ENCODE measurements around the gene CTCFL. TPM values are rescaled to one million over a fixed set of nuclear protein-coding genes. Genes with fewer than 3 reads are reported as not detected.

Gene CTCFL
- not detected in 2 replicates for total RNA-seq

- peaks cover 5% of the 10 kb centered on the region for H3K27me3 ChIP-seq (ENCODE audit: control insufficient read depth, insufficient read depth, low read length)
- H3K4me3 ChIP-seq (ENCODE audit: low read depth, low read length): no peak within 1 kb of the TSS
- DNase-seq (ENCODE audit: low read depth): no peak
- no peaks in the 10 kb centered on the region for H3K36me3 ChIP-seq (ENCODE audit: control insufficient read depth, insufficient read depth, low read length)
- TF ChIP-seq, protein P1, sequence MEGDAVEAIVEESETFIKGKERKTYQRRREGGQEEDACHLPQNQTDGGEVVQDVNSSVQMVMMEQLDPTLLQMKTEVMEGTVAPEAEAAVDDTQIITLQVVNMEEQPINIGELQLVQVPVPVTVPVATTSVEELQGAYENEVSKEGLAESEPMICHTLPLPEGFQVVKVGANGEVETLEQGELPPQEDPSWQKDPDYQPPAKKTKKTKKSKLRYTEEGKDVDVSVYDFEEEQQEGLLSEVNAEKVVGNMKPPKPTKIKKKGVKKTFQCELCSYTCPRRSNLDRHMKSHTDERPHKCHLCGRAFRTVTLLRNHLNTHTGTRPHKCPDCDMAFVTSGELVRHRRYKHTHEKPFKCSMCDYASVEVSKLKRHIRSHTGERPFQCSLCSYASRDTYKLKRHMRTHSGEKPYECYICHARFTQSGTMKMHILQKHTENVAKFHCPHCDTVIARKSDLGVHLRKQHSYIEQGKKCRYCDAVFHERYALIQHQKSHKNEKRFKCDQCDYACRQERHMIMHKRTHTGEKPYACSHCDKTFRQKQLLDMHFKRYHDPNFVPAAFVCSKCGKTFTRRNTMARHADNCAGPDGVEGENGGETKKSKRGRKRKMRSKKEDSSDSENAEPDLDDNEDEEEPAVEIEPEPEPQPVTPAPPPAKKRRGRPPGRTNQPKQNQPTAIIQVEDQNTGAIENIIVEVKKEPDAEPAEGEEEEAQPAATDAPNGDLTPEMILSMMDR (IDR thresholded peaks at IDR 0.05; ENCODE audit: insufficient read depth, low read length, severe bottlenecking): no peak
- FAIRE-seq: no peak
Observed at GRCh38 chr20:57524511-57525176, at the start of gene CTCFL. TSS of gene CTCFL (minus strand) at chr20:57525140. CDS start at chr20:57524205, 935 bp downstream.

GRCh38 chr20:57573894-57574293 is 49.0 kb upstream of the CTCFL start:
- TF ChIP-seq, protein P1 (IDR thresholded peaks at IDR 0.05; ENCODE audit: insufficient read depth, low read length, severe bottlenecking): no peak
- FAIRE-seq: no peak
- no peak overlapping the region for H3K4me3 ChIP-seq (ENCODE audit: low read depth, low read length)
- no peak for DNase-seq (ENCODE audit: low read depth)
- H3K27me3 ChIP-seq (ENCODE audit: control insufficient read depth, insufficient read depth, low read length): peaks cover 12% of the 10 kb centered on the region
- H3K36me3 ChIP-seq (ENCODE audit: control insufficient read depth, insufficient read depth, low read length): no peaks in the 10 kb centered on the region

- TF ChIP-seq, protein P1 (IDR thresholded peaks at IDR 0.05; ENCODE audit: insufficient read depth, low read length, severe bottlenecking): no peak
- peaks cover 10% of the 10 kb centered on the region for H3K27me3 ChIP-seq (ENCODE audit: control insufficient read depth, insufficient read depth, low read length)
- no peak overlapping the region for H3K4me3 ChIP-seq (ENCODE audit: low read depth, low read length)
- no peak for DNase-seq (ENCODE audit: low read depth)
- no peak for FAIRE-seq
- H3K36me3 ChIP-seq (ENCODE audit: control insufficient read depth, insufficient read depth, low read length): no peaks in the 10 kb centered on the region
Observed at GRCh38 chr20:57573242-57573641, 48.3 kb upstream of the CTCFL start.

- no peak for DNase-seq (ENCODE audit: low read depth)
- Histone ChIP-seq H3K4me3 (ENCODE audit: low read depth, low read length) (no peak overlapping the region), H3K27me3 (ENCODE audit: control insufficient read depth, insufficient read depth, low read length) (peaks cover 12% of the 10 kb centered on the region), H3K36me3 (ENCODE audit: control insufficient read depth, insufficient read depth, low read length) (no peaks in the 10 kb centered on the region)
- TF ChIP-seq, protein P1 (IDR thresholded peaks at IDR 0.05; ENCODE audit: insufficient read depth, low read length, severe bottlenecking): no peak
- no peak for FAIRE-seq
Observed at GRCh38 chr20:57571782-57572416, 47.0 kb upstream of the CTCFL start.

DNA sequence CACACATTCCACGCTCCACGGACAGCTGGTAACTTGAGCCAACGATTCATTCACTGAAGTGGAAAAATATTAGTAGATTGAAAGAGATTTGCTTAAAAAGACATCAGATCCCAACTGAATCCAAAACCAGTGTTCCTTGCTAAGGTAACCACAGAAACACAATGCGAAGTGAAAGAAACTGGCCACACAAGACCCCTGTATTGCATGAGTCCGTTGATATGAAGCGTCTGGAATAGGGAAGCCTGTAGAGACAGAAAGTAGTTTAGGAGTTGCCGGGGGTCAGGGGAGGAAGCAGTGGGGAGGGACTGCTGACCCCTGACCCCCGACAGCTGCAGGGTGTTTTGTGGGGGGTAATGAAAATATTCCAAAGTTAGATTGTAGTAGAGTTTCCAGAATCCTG is 46.0 kb upstream of the CTCFL start:
- peaks cover 15% of the 10 kb centered on the region for H3K27me3 ChIP-seq (ENCODE audit: control insufficient read depth, insufficient read depth, low read length)

More for the DNA sequence above, 46.0 kb upstream of the CTCFL start:
- TF ChIP-seq, protein P1 (IDR thresholded peaks at IDR 0.05; ENCODE audit: insufficient read depth, low read length, severe bottlenecking): no peak
- H3K4me3 ChIP-seq (ENCODE audit: low read depth, low read length): no peak overlapping the region
- no peak for FAIRE-seq
- no peak for DNase-seq (ENCODE audit: low read depth)
- H3K36me3 ChIP-seq (ENCODE audit: control insufficient read depth, insufficient read depth, low read length): no peaks in the 10 kb centered on the region
